Esophagus squamous epithelium (tissue), 5 donors: Measurements from ENCODE around the gene PKD2L2. TPM values are rescaled to one million over a fixed set of nuclear protein-coding genes. Genes with fewer than 3 reads are reported as not detected.

Experiments used
- DNase-seq: peaks from one replicate; lab custom pipeline; 2025; lab: John Stamatoyannopoulos, UW
- H3K27ac ChIP-seq, 4 donors: fragments of 200-600 bp; sonication (generic); one replicate each; pipeline ENCODE4 v1.5.1; 2016 to 2019; ENCODE audit warnings: mild to moderate bottlenecking in 1 of 4
- H3K27me3 ChIP-seq, 4 donors: fragments of 200-600 bp; sonication (generic); 1 replicate in 3 of 4; 2 replicates in 1 of 4; pipeline versions ENCODE4 v1.5.1 to v1.6.0; 2017 to 2021; ENCODE audit warnings: antibody characterized with exemption in 1 of 4
- H3K36me3 ChIP-seq, 3 donors: fragments of 200-600 bp; sonication (generic); one replicate each; pipeline ENCODE4 v1.5.1; 2016 to 2019
- H3K4me1 ChIP-seq, 3 donors: fragments of 200-600 bp; sonication (generic); one replicate each; pipeline ENCODE4 v1.5.1; 2017 to 2019
- H3K4me3 ChIP-seq, 4 donors: fragments of 200-600 bp; sonication (generic); 1 replicate in 3 of 4; 2 replicates in 1 of 4; pipeline ENCODE4 v1.5.1; 2016 to 2019; ENCODE audit warnings: mild to moderate bottlenecking in 2 of 4, moderate library complexity in 1 of 4
- H3K9me3 ChIP-seq, 3 donors: fragments of 200-600 bp; sonication (generic); one replicate each; pipeline ENCODE4 v1.5.1; 2016 to 2019
- CTCF ChIP-seq, 6 experiments: fragments of 450-650 bp in 4 of 6; fragments of 200-600 bp in 2 of 6; sonication (generic) in 2 of 6; IDR thresholded peaks; one replicate each; pipeline ENCODE4 v1.5.1; 2016 to 2019; ENCODE audit warnings: antibody characterized with exemption in 6 of 6, mild to moderate bottlenecking in 4 of 6, moderate library complexity in 4 of 6
- POLR2A ChIP-seq, 4 donors: fragments of 450-650 bp; IDR thresholded peaks; one replicate each; pipeline ENCODE4 v1.6.1; 2017; ENCODE audit warnings: antibody characterized with exemption in 4 of 4, mild to moderate bottlenecking in 4 of 4, moderate library complexity in 3 of 4
- WGBS, 2 donors: methylation state at CpG; one replicate each; pipeline ENCODE4 v1.1.5; 2018; 5-methylcytosine and 5-hydroxymethylcytosine counted together
- intact Hi-C: fragments of 100-400 bp; cut with DNase I; formaldehyde crosslinking; loops from one replicate; pipeline ENCODE4 v1.15.0; 2022
- total RNA-seq, 4 donors: library from RNA; depleted of rRNA; stranded (reverse); fragments of >200 nt; gene quantifications; one replicate each; pipeline ENCODE4 v1.1.0, GENCODE V29; 2016
- donor health status: DM: yes; HTN: yes; CAD: no.

Gene PKD2L2
- total RNA-seq, 4 donors from 2014 or later: not detected

- Histone ChIP-seq H3K4me1 (peaks cover 0 to 10% (median 0%) of the 10 kb centered on the region in 3 donors), H3K27me3 (no peaks in the 10 kb centered on the region), H3K4me3 (no peak overlapping the region), H3K9me3 (no peaks in the 10 kb centered on the region), H3K36me3 (no peaks in the 10 kb centered on the region), H3K27ac (no peak overlapping the region)
- no peak for TF ChIP-seq POLR2A (IDR thresholded peaks at IDR 0.05)
- TF ChIP-seq CTCF (IDR thresholded peaks at IDR 0.05): no peak
- intact Hi-C loops: no loop called here
- DNase-seq: no peak
Measured at GRCh38 chr5:137876101-137876500, 13.2 kb upstream of the PKD2L2 start.

- DNase-seq: no peak
- H3K4me1 ChIP-seq: peaks cover 0 to 10% (median 0%) of the 10 kb centered on the region in 3 donors
- H3K9me3 ChIP-seq: no peaks in the 10 kb centered on the region
- H3K4me3 ChIP-seq: no peak overlapping the region
- no peak for TF ChIP-seq POLR2A (IDR thresholded peaks at IDR 0.05)
- TF ChIP-seq CTCF (IDR thresholded peaks at IDR 0.05): no peak
- 14 to 42% methylated on average over 1 of the region's 1 CpG for WGBS, 2 donors
- no peaks in the 10 kb centered on the region for H3K27me3 ChIP-seq
- H3K36me3 ChIP-seq: no peaks in the 10 kb centered on the region
- peak overlapping the region in 1 of 4 donors; percentile 7 for H3K27ac ChIP-seq
- intact Hi-C loops: no loop called here
Measured at GRCh38 chr5:137880313-137880712, 8.9 kb upstream of the PKD2L2 start.

- no peaks in the 10 kb centered on the region for H3K9me3 ChIP-seq
- H3K36me3 ChIP-seq: no peaks in the 10 kb centered on the region
- no peak for TF ChIP-seq POLR2A (IDR thresholded peaks at IDR 0.05)
- no peak for TF ChIP-seq CTCF (IDR thresholded peaks at IDR 0.05)
- intact Hi-C loops: no loop called here
- peak overlapping the region in 1 of 4 donors; percentile 83 for H3K27ac ChIP-seq
- peaks cover 0 to 7% (median 0%) of the 10 kb centered on the region in 4 donors for H3K27me3 ChIP-seq
- H3K4me1 ChIP-seq: peaks cover 0 to 28% (median 0%) of the 10 kb centered on the region in 3 donors
- no peak overlapping the region for H3K4me3 ChIP-seq
- no peak for DNase-seq
- WGBS, 2 donors: 71 to 80% methylated on average over 2 of the region's 2 CpGs
Measured at GRCh38 chr5:137887831-137888230, 1.4 kb upstream of the PKD2L2 start.

GRCh38 chr5:137888466-137888862 lies 793 bp upstream of the PKD2L2 start:
- no peak for TF ChIP-seq POLR2A (IDR thresholded peaks at IDR 0.05)
- no peak for TF ChIP-seq CTCF (IDR thresholded peaks at IDR 0.05)
- H3K9me3 ChIP-seq: no peaks in the 10 kb centered on the region
- H3K4me1 ChIP-seq: peaks cover 0 to 28% (median 0%) of the 10 kb centered on the region in 3 donors
- peaks cover 0 to 7% (median 0%) of the 10 kb centered on the region in 4 donors for H3K27me3 ChIP-seq
- intact Hi-C loops: no loop called here
- no peaks in the 10 kb centered on the region for H3K36me3 ChIP-seq
- DNase-seq: no peak
- 41 to 50% methylated on average over 7 of the region's 7 CpGs for WGBS, 2 donors
- H3K4me3 ChIP-seq: peak overlapping the region in 3 of 4 donors; percentile 49 to 61 (median 54)
- peak overlapping the region; percentile 69 to 83 (median 80) for H3K27ac ChIP-seq

GRCh38 chr5:137890845-137891244 lies 1.6 kb downstream of the PKD2L2 start:
- no peak for DNase-seq
- no peak overlapping the region for H3K4me3 ChIP-seq
- TF ChIP-seq CTCF (IDR thresholded peaks at IDR 0.05): no peak
- no peak for TF ChIP-seq POLR2A (IDR thresholded peaks at IDR 0.05)
- 83 to 85% methylated on average over 1 of the region's 1 CpG for whole genome bisulfite sequencing, 2 donors
- H3K4me1 ChIP-seq: peaks cover 0 to 28% (median 0%) of the 10 kb centered on the region in 3 donors
- intact Hi-C loops: no loop called here
- no peaks in the 10 kb centered on the region for H3K36me3 ChIP-seq
- peaks cover 0 to 7% (median 0%) of the 10 kb centered on the region in 4 donors for H3K27me3 ChIP-seq
- no peaks in the 10 kb centered on the region for H3K9me3 ChIP-seq
- no peak overlapping the region for H3K27ac ChIP-seq
